Measurements from ENCODE around the gene CAPN12.
A peak's percentile ranks its signal among the peaks of the same experiment; 100 is the strongest.

Gene CAPN12

DNA sequence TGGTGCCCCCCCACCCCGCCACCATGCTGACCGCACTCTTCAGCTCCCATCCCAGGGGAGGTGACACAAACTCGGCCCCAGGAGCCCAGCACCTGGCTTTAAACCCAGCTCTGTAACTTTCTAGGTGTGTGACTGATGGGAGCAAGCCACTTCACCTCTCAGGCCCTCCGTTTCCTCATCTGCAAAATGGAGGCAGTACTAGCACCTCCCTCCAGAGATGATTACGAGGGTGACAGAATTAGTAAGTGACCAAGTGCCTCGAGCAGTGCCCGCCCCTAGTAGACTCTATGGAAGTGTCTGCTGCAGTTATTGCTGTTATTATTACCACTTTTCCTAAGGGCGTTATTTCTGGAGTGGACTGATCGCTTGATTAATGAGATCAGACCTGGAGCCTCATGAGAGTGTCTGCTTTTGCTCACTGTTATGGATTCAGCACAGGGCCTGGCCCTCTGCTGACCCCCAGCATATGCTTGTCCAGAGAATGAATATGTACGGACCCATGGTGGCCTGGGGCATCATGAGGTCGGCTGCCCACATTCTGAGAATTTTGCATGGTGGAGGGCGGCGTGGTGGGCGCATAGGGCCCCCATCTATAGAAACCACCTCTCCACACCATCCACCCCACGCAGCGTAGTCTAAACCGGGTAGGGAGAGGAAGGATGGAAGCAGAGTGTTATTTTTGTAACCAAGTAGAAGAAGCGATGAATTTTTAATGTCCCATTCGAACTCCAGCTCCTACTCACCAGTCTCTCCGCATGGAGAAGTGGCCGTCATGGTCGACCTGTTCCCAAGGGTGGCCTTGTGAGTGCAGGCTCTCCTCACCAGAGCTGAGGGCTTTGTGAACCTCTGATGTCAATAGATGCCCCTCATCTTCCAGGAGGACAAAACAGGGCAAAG lies 48.2 kb downstream of the CAPN12 start:
- in situ Hi-C loops (cut with MboI; ENCODE audit: low pct_unique_long_range_greater_than_20kb, low sequenced_read_pairs, unreplicated experiment): no loop called here
- TF ChIP-seq, protein P1, sequence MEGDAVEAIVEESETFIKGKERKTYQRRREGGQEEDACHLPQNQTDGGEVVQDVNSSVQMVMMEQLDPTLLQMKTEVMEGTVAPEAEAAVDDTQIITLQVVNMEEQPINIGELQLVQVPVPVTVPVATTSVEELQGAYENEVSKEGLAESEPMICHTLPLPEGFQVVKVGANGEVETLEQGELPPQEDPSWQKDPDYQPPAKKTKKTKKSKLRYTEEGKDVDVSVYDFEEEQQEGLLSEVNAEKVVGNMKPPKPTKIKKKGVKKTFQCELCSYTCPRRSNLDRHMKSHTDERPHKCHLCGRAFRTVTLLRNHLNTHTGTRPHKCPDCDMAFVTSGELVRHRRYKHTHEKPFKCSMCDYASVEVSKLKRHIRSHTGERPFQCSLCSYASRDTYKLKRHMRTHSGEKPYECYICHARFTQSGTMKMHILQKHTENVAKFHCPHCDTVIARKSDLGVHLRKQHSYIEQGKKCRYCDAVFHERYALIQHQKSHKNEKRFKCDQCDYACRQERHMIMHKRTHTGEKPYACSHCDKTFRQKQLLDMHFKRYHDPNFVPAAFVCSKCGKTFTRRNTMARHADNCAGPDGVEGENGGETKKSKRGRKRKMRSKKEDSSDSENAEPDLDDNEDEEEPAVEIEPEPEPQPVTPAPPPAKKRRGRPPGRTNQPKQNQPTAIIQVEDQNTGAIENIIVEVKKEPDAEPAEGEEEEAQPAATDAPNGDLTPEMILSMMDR (IDR thresholded peaks at IDR 0.05; ENCODE audit: extremely low read depth, insufficient read depth, missing control alignments): no peak
- no peak for DNase-seq (ENCODE audit: low spot score)

DNA sequence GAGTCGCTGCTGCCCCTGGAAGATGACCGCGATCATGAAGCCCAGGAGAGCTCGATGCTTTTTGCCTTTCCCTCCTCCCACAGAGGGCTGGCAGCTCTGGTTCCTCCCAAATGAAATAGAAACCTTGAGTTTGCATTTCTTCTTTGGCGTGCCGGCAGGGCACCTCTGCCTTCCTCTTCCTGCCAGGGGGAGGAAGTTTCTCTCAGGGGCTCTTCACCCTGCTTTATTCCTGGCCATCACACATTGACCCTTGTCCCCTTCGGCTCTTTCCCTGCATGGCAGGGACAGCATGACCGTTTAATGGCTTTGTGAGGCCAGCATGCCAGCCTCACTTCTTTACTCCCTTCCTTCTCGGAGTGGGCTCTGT lies 49.0 kb downstream of the CAPN12 start:
- in situ Hi-C loops (cut with MboI; ENCODE audit: low pct_unique_long_range_greater_than_20kb, low sequenced_read_pairs, unreplicated experiment): no loop called here
- TF ChIP-seq, protein P1 (IDR thresholded peaks at IDR 0.05; ENCODE audit: extremely low read depth, insufficient read depth, missing control alignments): no peak
- no peak for DNase-seq (ENCODE audit: low spot score)

DNA sequence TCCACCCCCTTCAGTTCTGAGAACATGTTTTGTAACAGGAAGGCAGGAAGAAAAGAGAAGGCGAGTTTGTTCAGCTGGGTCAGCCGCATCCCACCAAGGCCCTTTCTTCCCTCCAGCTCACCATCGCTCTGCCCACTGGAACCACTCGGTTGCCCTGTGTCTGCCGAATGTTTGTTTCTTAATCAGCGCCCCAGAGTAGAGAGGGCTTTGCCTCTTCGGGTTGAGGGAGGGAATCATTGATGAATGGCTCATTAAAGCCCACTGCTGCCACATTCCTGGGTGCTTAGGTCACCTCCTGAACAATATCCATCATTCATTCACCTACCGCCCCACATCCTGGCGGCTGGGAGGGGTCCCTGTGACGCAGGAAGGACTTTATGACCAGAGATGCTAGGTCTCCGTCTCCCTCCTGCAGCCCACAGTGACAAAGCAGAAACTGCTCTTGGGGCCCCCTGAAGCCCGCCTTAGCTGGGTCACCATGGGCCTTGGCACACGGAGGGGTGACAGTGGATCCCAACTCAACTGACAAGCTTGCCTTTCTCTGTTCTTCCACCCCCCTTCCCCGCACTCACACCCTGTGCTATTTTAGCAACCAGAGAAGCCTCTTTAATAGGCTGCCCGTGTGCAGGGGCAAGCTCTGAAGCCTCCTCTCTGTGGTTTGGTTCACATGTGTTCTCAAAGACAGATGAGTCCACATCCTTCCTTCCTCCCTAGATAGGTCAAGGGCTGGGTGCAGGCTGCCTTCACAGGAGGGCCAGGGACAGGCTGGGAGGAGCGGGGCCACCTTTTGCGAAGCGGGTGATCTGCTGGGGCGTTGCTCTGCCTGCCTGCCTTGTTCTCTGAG lies 50.7 kb downstream of the CAPN12 start:
- in situ Hi-C loops (cut with MboI; ENCODE audit: low pct_unique_long_range_greater_than_20kb, low sequenced_read_pairs, unreplicated experiment): no loop called here
- DNase-seq (ENCODE audit: low spot score): peak; percentile 70
- TF ChIP-seq, protein P1 (IDR thresholded peaks at IDR 0.05; ENCODE audit: extremely low read depth, insufficient read depth, missing control alignments): no peak

DNA sequence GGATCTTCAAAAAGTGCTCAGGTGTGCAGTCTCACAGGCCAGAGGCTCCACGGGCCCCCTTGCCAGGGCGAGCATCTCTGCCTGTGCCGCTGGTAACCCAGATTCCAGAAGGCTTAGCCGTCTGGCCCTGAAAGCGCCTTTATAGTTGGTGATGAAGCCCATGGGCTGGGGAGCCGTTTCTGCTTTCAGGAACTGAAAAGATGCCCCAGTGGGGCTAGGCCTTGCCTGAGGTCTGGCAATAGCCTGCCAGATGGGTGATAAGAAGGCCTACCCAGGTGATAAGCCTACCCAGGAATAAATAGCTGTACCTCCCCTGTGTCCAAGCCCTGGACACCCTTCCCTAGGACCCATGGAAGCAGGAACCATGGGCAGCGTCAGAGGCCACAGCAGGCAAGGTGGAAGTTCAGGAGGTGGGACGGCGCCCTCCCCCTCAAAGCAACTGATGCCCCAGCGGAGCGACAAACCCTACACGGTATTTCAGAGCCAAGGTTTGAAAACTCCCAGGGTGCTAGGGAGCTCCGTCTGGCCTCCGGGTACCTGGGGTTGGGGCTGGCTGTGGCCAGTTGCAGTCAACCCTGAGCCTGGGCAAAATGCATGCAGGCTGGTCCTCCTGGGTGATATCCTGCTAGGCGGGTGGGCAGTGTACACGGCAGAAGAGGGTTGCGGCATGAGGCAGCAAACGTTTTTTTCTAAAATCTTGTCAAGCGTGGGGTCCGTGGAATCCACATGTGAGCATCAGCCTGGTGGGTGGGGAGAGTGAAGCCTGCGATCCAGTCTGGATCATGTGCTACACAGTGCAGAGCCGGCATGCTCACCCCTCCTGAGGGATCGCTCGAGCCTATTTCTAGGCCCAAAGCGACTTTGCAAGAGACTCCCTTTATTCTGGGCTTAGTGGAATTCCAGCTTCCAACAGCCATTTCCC lies 51.6 kb downstream of the CAPN12 start:
- no peak for DNase-seq (ENCODE audit: low spot score)
- in situ Hi-C loops (cut with MboI; ENCODE audit: low pct_unique_long_range_greater_than_20kb, low sequenced_read_pairs, unreplicated experiment): no loop called here
- TF ChIP-seq, protein P1 (IDR thresholded peaks at IDR 0.05; ENCODE audit: extremely low read depth, insufficient read depth, missing control alignments): no peak

- TF ChIP-seq, protein P1 (IDR thresholded peaks at IDR 0.05; ENCODE audit: extremely low read depth, insufficient read depth, missing control alignments): no peak
- in situ Hi-C loops (cut with MboI; ENCODE audit: low pct_unique_long_range_greater_than_20kb, low sequenced_read_pairs, unreplicated experiment): no loop called here
- no peak for DNase-seq (ENCODE audit: low spot score)
Observed at GRCh38 chr19:38691938-38692457, 52.3 kb downstream of the CAPN12 start.

GRCh38 chr19:38690832-38691231 lies 53.4 kb downstream of the CAPN12 start:
- in situ Hi-C loops (cut with MboI; ENCODE audit: low pct_unique_long_range_greater_than_20kb, low sequenced_read_pairs, unreplicated experiment): no loop called here
- TF ChIP-seq, protein P1 (IDR thresholded peaks at IDR 0.05; ENCODE audit: extremely low read depth, insufficient read depth, missing control alignments): no peak
- no peak for DNase-seq (ENCODE audit: low spot score)

All from GM13977 (cell line).